Fibroblast of skin of abdomen (primary cell): ENCODE results near the gene RASSF3.
"Not testable (repeated sequence)": the region's sequence is repeated elsewhere in the genome, so short reads cannot be mapped to it uniquely, and the experiment has no call there.

Experiments used
- DNase-seq: peaks from one replicate; pipeline ENCODE4 v3.0.0-alpha.2; 2013

Gene RASSF3

DNA sequence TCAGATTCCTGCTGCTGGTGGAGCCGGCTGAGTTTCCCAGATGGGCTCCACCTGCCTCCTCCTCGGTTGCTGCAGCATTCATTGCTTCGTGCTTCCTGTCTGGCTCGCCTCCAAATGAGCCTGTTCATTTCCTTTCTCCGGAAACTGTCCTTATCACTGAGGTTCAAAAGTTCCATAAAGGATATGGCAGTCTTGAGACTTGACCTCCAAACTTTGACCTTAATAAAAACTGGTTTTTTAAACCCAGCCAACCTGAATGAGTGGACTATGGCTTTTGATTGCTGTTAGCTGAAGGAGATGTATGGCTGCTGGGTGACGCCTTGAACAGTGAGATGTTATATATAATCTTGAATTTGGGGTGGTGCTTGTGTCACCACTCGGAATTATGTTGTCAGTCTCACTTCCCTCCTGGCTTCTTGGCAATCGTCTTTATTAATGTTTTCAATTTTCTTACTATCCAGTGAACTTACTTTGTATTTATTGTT lies 62.7 kb downstream of the RASSF3 start:
- peak; percentile 56 for DNase-seq

DNA sequence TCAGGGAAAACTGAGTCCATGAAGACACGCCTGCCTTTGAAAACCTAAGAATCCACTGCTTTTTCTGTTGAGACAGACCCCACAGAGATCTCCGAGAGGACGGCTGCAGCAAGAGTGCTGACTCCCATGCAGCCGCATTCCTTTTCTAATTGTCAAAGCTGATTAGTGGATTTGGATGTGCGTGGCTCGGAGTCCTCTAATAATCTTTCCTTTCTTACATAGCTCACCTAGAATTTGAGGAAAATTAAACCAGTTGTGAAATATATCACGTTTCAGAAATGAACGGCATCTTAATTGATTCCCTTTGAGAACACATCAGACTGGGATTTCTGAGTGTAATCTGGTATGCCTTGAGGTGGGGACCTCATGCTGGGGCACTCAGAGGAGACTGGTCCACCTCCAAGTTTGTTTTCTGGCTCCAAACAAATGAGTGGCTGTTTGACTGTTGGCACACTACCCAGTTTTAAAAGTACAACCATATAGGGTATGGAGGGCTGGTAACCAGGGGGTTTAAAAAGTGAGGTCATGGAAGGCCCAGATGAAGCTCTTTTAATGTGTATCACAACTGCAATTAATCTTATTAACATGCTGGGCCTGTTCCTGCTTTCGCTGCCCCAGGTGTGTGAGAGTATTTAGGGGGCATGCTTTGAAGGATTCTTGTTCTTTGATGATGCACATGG lies 63.3 kb downstream of the RASSF3 start:
- peak; percentile 66 for DNase-seq

DNA sequence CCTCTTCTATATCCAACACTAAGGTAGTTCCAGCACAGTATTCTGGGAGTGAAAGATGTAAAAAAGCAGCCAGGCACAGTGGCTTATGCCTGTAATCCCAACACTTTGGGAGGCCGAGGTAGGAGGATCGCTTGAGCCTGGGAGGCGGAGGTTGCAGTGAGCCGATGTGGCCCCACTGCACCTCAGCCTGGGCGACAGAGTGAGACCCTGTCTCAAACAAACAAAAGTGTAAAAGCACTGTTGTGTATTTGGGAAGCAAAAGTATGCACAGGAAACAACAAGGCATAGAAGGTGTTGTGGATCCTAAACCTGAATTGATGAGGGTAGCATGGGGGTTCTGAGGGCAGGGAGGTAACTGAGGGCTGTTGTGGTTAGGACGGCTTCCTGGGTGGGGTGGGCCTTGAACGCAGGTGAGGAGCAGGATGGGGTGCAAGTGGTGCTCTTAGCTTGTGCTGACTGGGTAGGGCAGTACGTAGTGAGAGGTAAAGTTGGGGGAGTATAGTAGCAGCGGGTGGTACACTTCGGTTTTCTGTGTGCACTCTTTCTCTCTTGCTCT lies 64.2 kb downstream of the RASSF3 start:
- DNase-seq, result no peak

GRCh38 chr12:64675795-64676194 lies 65.5 kb downstream of the RASSF3 start:
- DNase-seq, result no peak

- DNase-seq, result no peak
Observed at GRCh38 chr12:64678248-64678647, 68.0 kb downstream of the RASSF3 start.

DNA sequence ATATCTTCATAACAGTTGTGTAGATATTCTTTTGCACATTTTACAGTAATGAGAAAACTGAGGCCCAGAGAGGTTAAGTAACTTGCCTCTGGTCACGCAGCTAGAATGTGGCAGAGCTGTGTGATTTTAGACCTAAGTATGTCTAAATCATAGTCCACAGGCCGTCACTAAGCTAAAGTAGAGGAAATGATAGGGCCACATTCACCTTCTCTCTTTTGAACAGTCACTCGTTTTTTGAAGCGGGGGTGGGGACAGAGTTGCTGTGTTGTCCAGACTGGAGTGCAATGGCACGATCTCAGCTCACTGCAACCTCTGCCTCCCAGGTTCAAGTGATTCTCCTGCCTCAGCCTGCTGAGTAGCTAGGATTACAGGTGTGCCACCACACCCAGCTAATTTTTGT lies 68.5 kb downstream of the RASSF3 start:
- DNase-seq, result no peak

GRCh38 chr12:64679487-64680001 lies 69.2 kb downstream of the RASSF3 start:
- peak; percentile 50 for DNase-seq

DNA sequence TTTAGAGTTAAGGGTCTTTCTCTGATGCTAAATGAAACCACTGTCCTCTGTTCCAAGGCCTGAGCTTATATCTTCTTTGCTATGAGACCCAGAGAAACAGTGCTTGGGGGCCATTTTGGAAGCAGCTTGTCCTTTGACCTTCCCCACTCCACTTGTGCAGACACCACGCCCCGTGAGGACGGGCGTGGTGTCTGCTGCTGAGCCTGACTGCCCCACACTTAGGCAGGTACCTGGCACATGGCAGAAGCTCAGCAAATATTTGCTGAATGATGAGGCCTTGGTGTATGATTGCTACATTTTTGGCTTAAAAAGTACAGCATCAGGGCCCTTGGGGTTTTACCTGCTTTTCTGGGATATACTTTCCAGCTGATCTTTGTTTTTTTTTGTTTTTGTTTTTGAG lies 69.9 kb downstream of the RASSF3 start:
- DNase-seq, result no peak

DNA sequence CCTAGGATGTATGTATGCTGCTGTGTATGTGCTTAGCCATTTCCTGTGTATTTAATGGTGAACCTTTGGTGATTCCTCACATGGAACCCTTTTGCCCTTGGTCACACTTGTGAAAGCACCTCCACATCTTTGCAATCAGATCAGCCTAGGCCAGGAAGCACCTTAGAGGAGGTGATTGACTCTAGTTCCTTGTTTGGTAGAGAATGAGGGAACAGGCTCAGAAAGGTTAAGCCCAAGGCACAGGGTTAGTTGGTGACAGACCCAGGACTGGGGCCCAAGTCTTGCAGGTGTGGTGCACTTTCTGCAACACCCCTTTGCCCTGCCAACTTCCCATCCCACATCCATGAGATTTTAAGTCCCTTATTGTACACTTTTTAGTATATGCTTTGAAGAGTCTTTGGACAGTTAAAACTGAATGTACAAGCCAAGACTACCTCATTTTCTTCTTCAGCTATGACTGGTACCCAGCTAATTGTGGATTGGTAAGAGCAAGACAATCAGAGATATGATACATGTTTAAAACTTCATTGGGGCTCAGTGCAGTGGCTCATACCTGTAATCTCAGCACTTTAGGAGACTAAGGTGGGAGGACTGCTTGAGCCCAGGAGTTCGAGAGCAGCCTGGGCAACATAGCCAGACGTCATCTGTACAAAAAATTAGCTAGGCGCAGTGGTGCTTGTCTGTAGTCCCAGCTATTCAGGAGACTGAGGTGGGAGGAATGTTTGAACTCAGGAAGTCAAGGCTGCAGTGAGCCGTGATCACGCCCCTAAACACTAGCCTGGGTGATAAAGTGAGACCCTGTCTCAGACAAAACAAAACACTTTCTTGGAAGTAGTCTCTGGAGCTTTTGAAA lies 71.1 kb downstream of the RASSF3 start:
- no peak for DNase-seq

DNA sequence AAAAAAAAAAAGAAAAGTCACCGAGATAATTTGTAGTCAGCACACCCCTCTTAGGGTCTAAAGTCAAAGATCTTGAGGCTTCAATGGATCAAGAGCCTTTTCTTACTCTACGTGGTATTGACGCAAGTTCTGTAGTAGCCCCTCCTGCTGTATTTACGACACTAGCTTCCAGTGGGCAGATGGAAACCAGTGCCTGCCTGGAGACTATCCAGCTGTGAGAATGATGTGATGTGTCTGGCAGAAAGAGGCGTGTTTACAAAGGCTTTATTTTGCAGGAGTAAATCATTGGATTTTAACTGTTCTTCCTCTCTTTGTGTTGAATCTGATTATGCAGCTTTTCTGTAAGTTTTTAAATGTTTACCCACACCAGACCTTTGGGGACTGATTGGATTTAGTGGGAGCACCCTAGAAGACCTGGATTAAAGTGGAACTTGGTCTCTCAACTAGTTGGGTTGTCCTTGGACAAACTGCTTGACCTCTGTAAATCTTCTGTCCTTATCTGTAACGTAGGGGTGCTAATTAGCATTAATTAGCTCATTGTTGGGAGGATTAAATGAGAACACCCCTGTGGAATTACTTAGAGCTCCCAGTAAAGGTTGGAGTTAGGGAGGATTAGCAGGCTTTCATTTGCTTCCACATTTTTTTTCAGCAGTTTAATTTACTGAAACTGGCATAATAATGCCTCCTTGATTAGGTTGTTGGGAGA lies 72.4 kb downstream of the RASSF3 start:
- peak; percentile 68 for DNase-seq

DNA sequence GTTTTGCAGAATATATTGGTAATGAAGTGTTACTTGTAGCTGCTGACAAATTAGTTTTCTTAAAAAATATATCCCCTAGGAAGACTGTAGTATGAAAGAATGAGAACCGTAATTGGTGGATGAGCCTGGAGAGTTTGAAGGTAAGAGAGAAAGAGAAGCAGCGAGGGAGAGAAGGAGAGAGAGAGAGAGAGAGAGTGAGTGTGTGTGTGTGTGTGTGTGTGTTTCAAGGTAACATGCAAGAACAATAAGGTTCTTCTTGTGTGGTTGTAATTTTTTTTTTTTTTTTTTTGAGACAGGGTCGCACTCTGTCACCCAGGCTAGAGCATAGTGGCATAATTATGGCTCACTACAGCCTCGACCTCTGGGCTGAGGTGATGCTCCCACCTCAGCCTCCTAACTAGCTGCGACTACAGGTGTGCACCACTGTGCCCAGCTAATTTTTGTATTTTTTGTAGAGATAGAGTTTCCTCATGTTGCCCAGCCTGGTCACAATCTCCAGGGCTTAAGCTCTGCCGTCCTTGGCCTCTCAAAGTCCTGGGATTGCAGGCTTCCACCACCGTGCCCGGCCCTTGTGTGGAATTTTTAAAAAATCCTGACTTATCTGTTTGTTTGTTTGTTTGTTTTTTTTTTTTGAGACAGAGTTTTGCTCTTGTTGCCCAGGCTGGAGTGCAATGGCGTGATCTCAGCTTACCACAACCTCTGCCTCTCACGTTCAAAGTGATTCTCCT lies 73.7 kb downstream of the RASSF3 start:
- DNase-seq, result no peak

DNA sequence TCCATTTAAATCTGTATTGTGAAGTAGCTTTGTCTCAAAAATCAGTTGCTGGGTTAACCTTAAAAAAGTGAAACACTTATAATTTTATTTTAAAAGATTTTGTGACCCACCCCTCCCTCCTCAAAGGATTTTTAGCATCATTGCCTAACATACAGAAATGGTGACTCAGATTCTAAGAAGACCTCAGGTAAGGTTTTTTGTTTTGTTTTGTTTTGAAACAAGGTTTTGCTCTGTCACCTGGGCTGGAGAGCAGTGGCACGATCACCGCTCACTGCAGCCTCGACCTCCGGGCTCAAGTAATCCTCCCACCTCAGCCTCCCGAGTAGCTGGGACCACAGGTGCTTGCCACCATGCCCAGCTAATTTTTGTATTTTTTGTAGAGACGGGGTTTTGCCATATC lies 74.8 kb downstream of the RASSF3 start:
- no peak for DNase-seq

DNA sequence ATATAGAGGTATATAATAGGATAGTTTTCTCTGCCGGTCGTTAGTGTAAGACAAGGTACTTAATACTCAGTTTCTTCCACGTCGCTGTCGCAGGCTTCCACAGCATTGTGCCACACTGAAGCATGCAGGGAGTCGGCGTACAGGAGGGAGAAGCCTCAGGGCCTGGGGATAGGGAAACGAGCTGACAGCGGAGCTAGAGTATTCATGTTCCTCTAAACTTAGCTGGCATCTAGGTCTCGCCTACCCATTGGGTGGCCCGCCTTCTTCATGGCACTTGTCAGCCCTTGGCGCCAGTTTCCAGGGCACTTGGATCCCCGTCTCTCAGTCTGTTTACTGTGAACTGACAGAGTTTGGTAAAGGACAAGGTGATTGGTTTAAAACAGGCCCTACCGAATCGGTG lies 75.3 kb downstream of the RASSF3 start:
- no peak for DNase-seq

- peak; percentile 31 for DNase-seq
Observed at GRCh38 chr12:64687816-64688215, 77.5 kb downstream of the RASSF3 start.

- no peak for DNase-seq
Observed at GRCh38 chr12:64688219-64688618, 77.9 kb downstream of the RASSF3 start.

GRCh38 chr12:64688715-64689114 lies 78.4 kb downstream of the RASSF3 start:
- DNase-seq, result no peak

- DNase-seq, result not testable (repeated sequence)
Observed at GRCh38 chr12:64690236-64690635, 79.9 kb downstream of the RASSF3 start.

- DNase-seq, result no peak
Observed at GRCh38 chr12:64691227-64691794, 81.0 kb downstream of the RASSF3 start.

- peak; percentile 14 for DNase-seq
Observed at GRCh38 chr12:64691795-64692583, 81.7 kb downstream of the RASSF3 start.

DNA sequence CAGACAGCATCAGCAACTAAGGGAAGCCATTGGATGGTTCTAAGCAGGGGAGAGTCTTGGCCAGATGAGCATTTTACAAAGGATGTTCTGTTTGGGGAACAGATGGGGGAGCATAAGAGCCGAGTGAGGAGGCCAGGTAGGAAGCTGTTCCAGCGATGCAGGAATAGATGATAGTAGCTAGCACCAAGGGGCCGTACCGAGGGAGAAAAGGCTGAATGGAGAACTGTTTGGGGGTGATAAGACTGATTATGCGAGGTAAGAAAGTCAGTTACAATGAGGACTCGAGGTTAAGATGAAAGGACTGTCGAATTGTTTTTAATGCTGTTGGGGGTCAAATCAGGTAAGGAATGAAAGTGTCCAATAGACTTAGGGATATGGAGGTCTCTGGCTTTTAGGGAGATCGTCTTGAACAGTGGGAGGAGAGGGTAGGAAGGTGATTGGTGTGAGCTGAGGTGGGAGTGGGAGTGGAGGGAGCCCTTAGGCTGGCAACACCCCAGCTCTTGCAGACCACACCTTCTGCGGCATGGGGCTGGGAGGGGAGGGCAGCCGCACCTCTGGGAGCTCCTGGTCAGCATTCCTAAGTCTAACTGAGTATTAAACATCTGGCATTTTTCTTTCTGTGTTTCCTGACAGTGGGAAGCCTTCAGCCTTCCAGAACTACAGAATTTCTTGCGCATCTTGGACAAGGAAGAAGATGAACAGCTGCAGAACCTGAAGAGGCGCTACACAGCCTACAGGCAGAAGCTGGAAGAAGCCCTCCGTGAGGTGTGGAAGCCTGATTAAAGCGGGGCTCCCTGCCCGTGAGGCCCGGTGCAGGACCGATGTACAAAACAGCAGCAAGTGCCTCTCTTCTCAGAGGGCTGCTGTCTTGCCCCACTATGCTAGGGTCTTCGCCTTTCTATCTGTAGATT lies 84.1 kb downstream of the RASSF3 start:
- no peak for DNase-seq
